Measurements from ENCODE around the gene PLEKHG1.

- no peak for TF ChIP-seq CTCF (IDR thresholded peaks at IDR 0.05)
- no peak for TF ChIP-seq EZH2 (IDR thresholded peaks at IDR 0.05; ENCODE audit: borderline replicate concordance, insufficient read depth, low read depth, low read length, poor library complexity, severe bottlenecking)
Measured at GRCh38 chr6:150573041-150573681, 26.5 kb upstream of the PLEKHG1 start.
